Tibial artery (tissue), 4 donors: Measurements from ENCODE around the gene CHST9.

ENCODE experiments used
- DNase-seq, 2 donors: peaks; one replicate each; pipeline ENCODE4 v3.0.0-alpha.2; 2019
- H3K27ac ChIP-seq, 2 donors: fragments of 200-600 bp; sonication (generic) in 1 of 2; 1 replicate in 1 of 2; 2 replicates in 1 of 2; pipeline ENCODE4 v1.5.1; 2018 to 2019; ENCODE audit warnings: mild to moderate bottlenecking in 1 of 2
- H3K27me3 ChIP-seq, 2 donors: fragments of 200-600 bp; sonication (generic) in 1 of 2; one replicate each; pipeline versions ENCODE4 v1.5.1 to v1.6.0; 2016 to 2019
- H3K36me3 ChIP-seq, 3 donors: fragments of 200-600 bp; sonication (generic) in 2 of 3; one replicate each; pipeline ENCODE4 v1.5.1; 2016 to 2019; ENCODE audit warnings: mild to moderate bottlenecking in 2 of 3
- H3K4me1 ChIP-seq, 4 donors: fragments of 200-600 bp; sonication (generic) in 2 of 4; 1 replicate in 3 of 4; 2 replicates in 1 of 4; pipeline ENCODE4 v1.5.1; 2016 to 2019
- H3K4me3 ChIP-seq, 2 donors: fragments of 200-600 bp; sonication (generic) in 1 of 2; 1 replicate in 1 of 2; 2 replicates in 1 of 2; pipeline ENCODE4 v1.5.1; 2018 to 2019; ENCODE audit warnings: mild to moderate bottlenecking in 2 of 2
- H3K9me3 ChIP-seq, 3 donors: fragments of 200-600 bp; sonication (generic) in 1 of 3; one replicate each; pipeline ENCODE4 v1.5.1; 2016 to 2019
- intact Hi-C: fragments of 100-400 bp; cut with DNase I; formaldehyde crosslinking; loops from one replicate; pipeline ENCODE4 v1.15.0; 2023; ENCODE audit warnings: low total_unique reads
- TF ChIP-seq, protein P1 (sequence below), 2 experiments: fragments of 200-600 bp in 1 of 2; fragments of 450-650 bp in 1 of 2; IDR thresholded peaks; one replicate each; pipeline ENCODE4 v1.5.1; 2017 to 2019; ENCODE audit warnings: antibody characterized with exemption in 2 of 2, mild to moderate bottlenecking in 1 of 2, moderate library complexity in 1 of 2

The CHST9 gene

GRCh38 chr18:27223526-27224291 lies 38.6 kb upstream of the CHST9 start:
- Histone ChIP-seq H3K27ac (no peak overlapping the region), H3K36me3 (no peaks in the 10 kb centered on the region), H3K4me1 (no peaks in the 10 kb centered on the region), H3K27me3 (no peaks in the 10 kb centered on the region), H3K9me3 (no peaks in the 10 kb centered on the region), H3K4me3 (no peak overlapping the region)
- intact Hi-C loops: no loop called here
- TF ChIP-seq, protein P1, sequence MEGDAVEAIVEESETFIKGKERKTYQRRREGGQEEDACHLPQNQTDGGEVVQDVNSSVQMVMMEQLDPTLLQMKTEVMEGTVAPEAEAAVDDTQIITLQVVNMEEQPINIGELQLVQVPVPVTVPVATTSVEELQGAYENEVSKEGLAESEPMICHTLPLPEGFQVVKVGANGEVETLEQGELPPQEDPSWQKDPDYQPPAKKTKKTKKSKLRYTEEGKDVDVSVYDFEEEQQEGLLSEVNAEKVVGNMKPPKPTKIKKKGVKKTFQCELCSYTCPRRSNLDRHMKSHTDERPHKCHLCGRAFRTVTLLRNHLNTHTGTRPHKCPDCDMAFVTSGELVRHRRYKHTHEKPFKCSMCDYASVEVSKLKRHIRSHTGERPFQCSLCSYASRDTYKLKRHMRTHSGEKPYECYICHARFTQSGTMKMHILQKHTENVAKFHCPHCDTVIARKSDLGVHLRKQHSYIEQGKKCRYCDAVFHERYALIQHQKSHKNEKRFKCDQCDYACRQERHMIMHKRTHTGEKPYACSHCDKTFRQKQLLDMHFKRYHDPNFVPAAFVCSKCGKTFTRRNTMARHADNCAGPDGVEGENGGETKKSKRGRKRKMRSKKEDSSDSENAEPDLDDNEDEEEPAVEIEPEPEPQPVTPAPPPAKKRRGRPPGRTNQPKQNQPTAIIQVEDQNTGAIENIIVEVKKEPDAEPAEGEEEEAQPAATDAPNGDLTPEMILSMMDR (IDR thresholded peaks at IDR 0.05): no peak
- no peak for DNase-seq

DNA sequence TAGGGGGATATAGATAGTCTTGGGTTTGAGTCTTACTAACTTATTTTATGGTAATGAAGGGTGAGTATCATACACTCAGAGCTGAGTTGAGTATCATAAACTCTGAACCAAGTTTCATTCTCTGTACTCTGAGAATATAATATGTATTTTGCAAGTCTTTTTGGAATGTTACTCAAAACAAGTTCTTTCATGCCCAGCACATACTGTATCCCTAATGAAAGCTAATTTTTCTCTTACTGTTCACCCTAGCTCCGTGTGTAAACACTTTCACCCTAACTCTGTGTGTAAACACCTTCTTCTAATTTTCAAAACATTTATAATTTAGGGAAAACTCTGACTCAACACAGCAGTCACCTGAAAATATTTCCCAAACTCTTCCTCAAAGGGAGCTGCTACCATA lies 29.7 kb upstream of the CHST9 start:
- H3K27ac ChIP-seq: no peak overlapping the region

DNA sequence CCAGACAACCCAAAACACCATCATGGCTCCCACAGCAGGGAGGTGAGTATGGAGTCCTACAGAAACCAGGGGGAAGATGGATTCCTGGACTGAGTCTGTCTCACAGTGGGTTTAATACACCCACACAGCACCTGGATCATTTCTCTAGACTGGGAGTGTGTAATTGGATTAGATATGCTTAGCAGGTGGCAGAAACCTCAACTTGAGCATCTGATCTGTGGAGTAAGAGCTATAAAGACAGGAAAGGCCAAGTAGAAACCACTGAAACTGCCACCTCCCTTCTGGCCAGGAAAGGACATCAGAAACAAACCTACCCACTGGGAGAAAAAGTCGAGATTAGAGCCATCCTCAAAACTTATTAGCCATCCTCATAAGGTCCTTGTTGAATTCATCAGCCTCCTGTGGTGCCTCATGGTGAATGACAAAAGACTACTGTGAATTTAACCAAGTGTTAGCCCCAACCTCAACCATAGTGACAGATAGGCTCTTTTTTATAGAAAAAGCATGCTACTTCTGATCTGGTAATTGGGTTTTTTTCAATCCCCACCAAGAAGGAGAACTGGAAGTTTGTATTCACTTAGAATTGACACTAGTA lies 28.1 kb upstream of the CHST9 start:
- TF ChIP-seq, protein P1 (IDR thresholded peaks at IDR 0.05): no peak
- Histone ChIP-seq H3K9me3 (no peaks in the 10 kb centered on the region), H3K4me3 (no peak overlapping the region), H3K27ac (no peak overlapping the region), H3K4me1 (no peaks in the 10 kb centered on the region), H3K36me3 (no peaks in the 10 kb centered on the region), H3K27me3 (no peaks in the 10 kb centered on the region)
- intact Hi-C loops: no loop called here
- no peak for DNase-seq

More for the DNA sequence above, 29.7 kb upstream of the CHST9 start:
- Histone ChIP-seq H3K27me3 (no peaks in the 10 kb centered on the region), H3K4me3 (no peak overlapping the region), H3K36me3 (no peaks in the 10 kb centered on the region), H3K4me1 (no peaks in the 10 kb centered on the region), H3K9me3 (no peaks in the 10 kb centered on the region)
- intact Hi-C loops: no loop called here
- TF ChIP-seq, protein P1 (IDR thresholded peaks at IDR 0.05): no peak
- no peak for DNase-seq

DNA sequence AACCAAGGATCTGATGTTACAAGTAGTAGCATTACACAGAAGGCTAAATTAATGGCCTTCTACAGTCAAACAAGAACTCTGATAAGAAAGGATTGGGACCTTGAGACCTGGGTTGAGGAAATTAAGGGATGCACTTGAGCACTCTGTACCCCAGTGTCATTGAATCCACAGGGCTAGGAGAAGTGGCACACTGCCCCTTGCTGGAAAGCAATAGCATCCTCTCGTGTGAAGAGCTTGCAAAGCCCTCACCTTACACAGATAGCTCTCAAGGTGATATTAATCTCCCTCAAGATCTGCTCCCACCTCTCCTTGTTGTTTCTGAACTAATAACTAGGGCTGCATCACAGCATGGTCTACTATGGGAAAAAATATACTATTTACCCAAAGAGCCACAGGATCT lies 26.5 kb upstream of the CHST9 start:
- Histone ChIP-seq H3K9me3 (no peaks in the 10 kb centered on the region), H3K27ac (no peak overlapping the region), H3K4me1 (no peaks in the 10 kb centered on the region), H3K27me3 (no peaks in the 10 kb centered on the region), H3K4me3 (no peak overlapping the region), H3K36me3 (no peaks in the 10 kb centered on the region)
- no peak for DNase-seq
- intact Hi-C loops: no loop called here
- TF ChIP-seq, protein P1 (IDR thresholded peaks at IDR 0.05): no peak

GRCh38 chr18:27206411-27206810 lies 21.3 kb upstream of the CHST9 start:
- Histone ChIP-seq H3K9me3 (no peaks in the 10 kb centered on the region), H3K27ac (no peak overlapping the region), H3K36me3 (no peaks in the 10 kb centered on the region), H3K4me1 (no peaks in the 10 kb centered on the region), H3K4me3 (no peak overlapping the region), H3K27me3 (no peaks in the 10 kb centered on the region)
- intact Hi-C loops: no loop called here
- no peak for DNase-seq
- TF ChIP-seq, protein P1 (IDR thresholded peaks at IDR 0.05): no peak
